HG03354 (cell line): Measurements from ENCODE around the gene SNU13.
"Not testable (repeated sequence)": the region's sequence is repeated elsewhere in the genome, so short reads cannot be mapped to it uniquely, and the experiment has no call there.

Source experiments
- ATAC-seq: cut with Tn5 transposase; IDR thresholded peaks from one replicate; pipeline ENCODE4 v1.9.1; 2021; ENCODE audit warnings: mild to moderate bottlenecking; ENCODE audit not compliant: unreplicated experiment, poor library complexity, severe bottlenecking

SNU13 gene

GRCh38 chr22:41688365-41689211 is at the start of gene SNU13:
Gene SNU13 (minus strand): TSS chr22:41688867. CDS start chr22:41688796, 71 bp downstream.
- ATAC-seq: peak; percentile 88

GRCh38 chr22:41733241-41733640 is 44.6 kb upstream of the SNU13 start:
- not testable (repeated sequence) for ATAC-seq

GRCh38 chr22:41732096-41732772 is 43.6 kb upstream of the SNU13 start:
- ATAC-seq: no peak

- ATAC-seq: no peak
Measured at GRCh38 chr22:41731609-41732008, 42.9 kb upstream of the SNU13 start.

- ATAC-seq: no peak
Measured at GRCh38 chr22:41725510-41726110, 36.9 kb upstream of the SNU13 start.

- ATAC-seq: no peak
Measured at GRCh38 chr22:41722496-41722895, 33.8 kb upstream of the SNU13 start.

- ATAC-seq: no peak
Measured at GRCh38 chr22:41713004-41713403, 24.3 kb upstream of the SNU13 start.

- ATAC-seq: no peak
Measured at GRCh38 chr22:41709341-41709740, 20.7 kb upstream of the SNU13 start.

- no peak for ATAC-seq
Measured at GRCh38 chr22:41702763-41703162, 14.1 kb upstream of the SNU13 start.

- ATAC-seq: no peak
Measured at GRCh38 chr22:41700108-41700364, 11.4 kb upstream of the SNU13 start.

- no peak for ATAC-seq
Measured at GRCh38 chr22:41699264-41700107, 10.8 kb upstream of the SNU13 start, which contains the start of gene MEI1. Gene MEI1 (plus strand): TSS chr22:41699503. CDS start chr22:41699539, 36 bp downstream.

GRCh38 chr22:41697126-41697775 is 8.6 kb upstream of the SNU13 start:
- no peak for ATAC-seq

- ATAC-seq: no peak
Measured at GRCh38 chr22:41696703-41697102, 8.0 kb upstream of the SNU13 start.

- ATAC-seq: no peak
Measured at GRCh38 chr22:41695211-41695610, 6.5 kb upstream of the SNU13 start.

- no peak for ATAC-seq
Measured at GRCh38 chr22:41690476-41690875, 1.8 kb upstream of the SNU13 start.

- ATAC-seq: peak; percentile 13
Measured at GRCh38 chr22:41687901-41688364, 734 bp downstream of the SNU13 start.

- not testable (repeated sequence) for ATAC-seq
Measured at GRCh38 chr22:41686890-41687289, 1.8 kb downstream of the SNU13 start.

GRCh38 chr22:41684194-41684593 is 4.5 kb downstream of the SNU13 start:
- no peak for ATAC-seq

- no peak for ATAC-seq
Measured at GRCh38 chr22:41683616-41684015, 5.1 kb downstream of the SNU13 start.
